A549 (cell line): ENCODE measurements around the gene CDC42. TPM values are rescaled to one million over a fixed set of nuclear protein-coding genes. Genes with fewer than 3 reads are reported as not detected.

Experiments
- ATAC-seq, 2 experiments: fragments of 200-7000 bp in 1 of 2; fragments of >200 bp in 1 of 2; cut with Nextera tagmentation in 1 of 2; cut with Tn5 transposase in 1 of 2; 3 replicates each; pipeline versions ENCODE4 v1.8.0 to v1.9.1; 2018 to 2020; ENCODE audit warnings: mild to moderate bottlenecking in 1 of 2, moderate library complexity in 1 of 2
- CTCF ChIA-PET: fragments of 300-600 bp; sonication (Branson Sonifier 250); formaldehyde crosslinking; extraction: SDS; loops from one replicate; lab custom pipeline; 2021; ENCODE audit warnings: antibody characterized with exemption, inconsistent platforms; lab: Yijun Ruan, JAX
- POLR2A ChIA-PET: fragments of 350-600 bp; formaldehyde crosslinking; extraction: SDS; loops from one replicate; lab custom pipeline; 2021; ENCODE audit warnings: antibody characterized with exemption, inconsistent platforms; lab: Yijun Ruan, JAX
- DNase-seq, 2 experiments: peaks; one replicate each; pipeline versions ENCODE4 v3.0.0 to v3.0.0-alpha.2; 2011 to 2016; ENCODE audit warnings: low read depth in 1 of 2, low spot score in 1 of 2
- FAIRE-seq: peaks from 2 replicates; lab custom pipeline; 2011; peaks lifted over from hg19 to GRCh38; lab: Jason Lieb, UNC
- H3K27ac ChIP-seq, 2 experiments: fragments of >200 bp; sonication (Bioruptor Twin); formaldehyde crosslinking; 3 replicates each; pipeline ENCODE4 v1.5.1; 2016 to 2017
- H3K4me1 ChIP-seq: fragments of >200 bp; sonication (Bioruptor Twin); formaldehyde crosslinking; 3 replicates; pipeline ENCODE4 v1.6.1; 2016
- H3K4me2 ChIP-seq: fragments of >200 bp; sonication (Bioruptor Twin); formaldehyde crosslinking; 3 replicates; pipeline ENCODE4 v1.6.1; 2016
- H3K4me3 ChIP-seq: fragments of >200 bp; sonication (Bioruptor Twin); formaldehyde crosslinking; 3 replicates; pipeline ENCODE4 v1.5.1; 2016
- H3K9me3 ChIP-seq: fragments of >200 bp; sonication (Bioruptor Twin); formaldehyde crosslinking; 3 replicates; pipeline ENCODE4 v1.6.1; 2016
- BHLHE40 ChIP-seq: IDR thresholded peaks from 2 replicates; pipeline ENCODE4 v1.6.1; 2012; ENCODE audit warnings: low read depth, low read length, inconsistent platforms
- CEBPB ChIP-seq, 2 experiments: fragments of >200 bp in 1 of 2; sonication (Bioruptor Twin) in 1 of 2; formaldehyde crosslinking in 1 of 2; IDR thresholded peaks; 2 replicates each; pipeline ENCODE4 v1.6.1; 2012 to 2016
- EHF ChIP-seq: fragments of 250-450 bp; sonication (Bioruptor Pico); IDR thresholded peaks from 2 replicates; pipeline ENCODE4 v1.5.0; 2020; ENCODE audit warnings: mild to moderate bottlenecking
- FOSB ChIP-seq: fragments of 250-450 bp; sonication (Bioruptor Pico); IDR thresholded peaks from 2 replicates; pipeline ENCODE4 v1.5.0; 2020; ENCODE audit warnings: mild to moderate bottlenecking, moderate library complexity
- FOXS1 ChIP-seq: fragments of 250-450 bp; sonication (Bioruptor Pico); IDR thresholded peaks from 2 replicates; pipeline ENCODE4 v1.5.0; 2020; ENCODE audit warnings: mild to moderate bottlenecking, moderate library complexity
- HDAC2 ChIP-seq: fragments of 200-600 bp; sonication (generic); IDR thresholded peaks from 2 replicates; pipeline ENCODE4 v1.6.1; 2016
- HEYL ChIP-seq: fragments of 250-450 bp; sonication (Bioruptor Pico); IDR thresholded peaks from 2 replicates; pipeline ENCODE4 v1.8.0; 2021; ENCODE audit warnings: mild to moderate bottlenecking, moderate library complexity
- HOXB13 ChIP-seq: fragments of 250-450 bp; sonication (Bioruptor Pico); IDR thresholded peaks from 2 replicates; pipeline ENCODE4 v1.5.0; 2020; ENCODE audit warnings: low read depth, mild to moderate bottlenecking, moderate library complexity
- HOXB5 ChIP-seq: fragments of 250-450 bp; sonication (Bioruptor Pico); IDR thresholded peaks from 2 replicates; pipeline ENCODE4 v1.5.0; 2020; ENCODE audit warnings: mild to moderate bottlenecking, moderate library complexity
- JUNB ChIP-seq: fragments of >200 bp; sonication (Bioruptor Twin); formaldehyde crosslinking; IDR thresholded peaks from 2 replicates; pipeline ENCODE4 v1.6.1; 2016
- KDM1A ChIP-seq: fragments of 200-600 bp; sonication (generic); IDR thresholded peaks from 2 replicates; pipeline ENCODE4 v1.6.1; 2016; ENCODE audit warnings: low read depth, mild to moderate bottlenecking
- KDM5A ChIP-seq: fragments of 200-600 bp; sonication (generic); IDR thresholded peaks from 2 replicates; pipeline ENCODE4 v1.6.1; 2016; ENCODE audit warnings: antibody characterized with exemption, mild to moderate bottlenecking
- MAFK ChIP-seq: fragments of 450-650 bp; IDR thresholded peaks from 2 replicates; pipeline ENCODE4 v1.6.1; 2014; ENCODE audit not compliant: partially characterized antibody
- NFE2L2 ChIP-seq: fragments of 150-350 bp; conservative IDR thresholded peaks from 2 replicates; pipeline ENCODE4 v1.6.1; 2014; ENCODE audit warnings: low read length
- POLR2AphosphoS2 ChIP-seq: conservative IDR thresholded peaks from 2 replicates; pipeline ENCODE4 v1.6.1; 2012; ENCODE audit warnings: low read length, improper control_type of control experiment, inconsistent platforms
- RARB ChIP-seq: fragments of 250-450 bp; sonication (Bioruptor Pico); IDR thresholded peaks from 2 replicates; pipeline ENCODE4 v1.8.0; 2021; ENCODE audit warnings: mild to moderate bottlenecking, moderate library complexity
- RNF2 ChIP-seq: fragments of 200-600 bp; sonication (generic); IDR thresholded peaks from 2 replicates; pipeline ENCODE4 v1.6.1; 2016; ENCODE audit warnings: low read depth, mild to moderate bottlenecking, antibody characterized with exemption, moderate library complexity, borderline replicate concordance
- TP53 ChIP-seq: fragments of 250-450 bp; sonication (Bioruptor Pico); IDR thresholded peaks from 2 replicates; pipeline ENCODE4 v1.5.0; 2021; ENCODE audit warnings: mild to moderate bottlenecking, moderate library complexity
- ZC3H11A ChIP-seq: fragments of 450-650 bp; IDR thresholded peaks from 2 replicates; pipeline ENCODE4 v1.6.1; 2014; ENCODE audit warnings: antibody characterized with exemption, mild to moderate bottlenecking
- ZFP36 ChIP-seq: fragments of 450-650 bp; IDR thresholded peaks from 2 replicates; pipeline ENCODE4 v1.6.1; 2014; ENCODE audit warnings: borderline replicate concordance; ENCODE audit not compliant: partially characterized antibody
- WGBS: methylation state at CpG from one replicate; pipeline ENCODE4 v1.1.6; 2017; ENCODE audit errors: missing lambda C conversion rate; 5-methylcytosine and 5-hydroxymethylcytosine counted together
- polyA plus RNA-seq, 4 experiments: library from polyadenylated mRNA; depleted of rRNA in 3 of 4; stranded (reverse); fragments of >200 nt; fragmentation: RNase III in 1 of 4; extraction: RNeasy Plus Mini Kit Qiagen cat#74134 plus additional on column Dnase treatment in 1 of 4; gene quantifications; 2 replicates in 3 of 4; 3 replicates in 1 of 4; pipeline ENCODE4 v1.2.3, GENCODE V29; 2011 to 2017
- TF ChIP-seq, protein P1 (sequence below): fragments of 450-650 bp; IDR thresholded peaks from 2 replicates; pipeline ENCODE4 v1.6.1; 2014; ENCODE audit warnings: antibody characterized with exemption
- TF ChIP-seq, protein P2 (sequence below): IDR thresholded peaks from 2 replicates; pipeline ENCODE4 v1.6.1; 2012
- TF ChIP-seq, protein P3 (sequence below): fragments of >200 bp; sonication (Bioruptor Twin); formaldehyde crosslinking; IDR thresholded peaks from 3 replicates; pipeline ENCODE4 v1.6.1; 2016
- TF ChIP-seq, protein P4 (sequence below): IDR thresholded peaks from 2 replicates; pipeline ENCODE4 v1.6.1; 2012; ENCODE audit warnings: low read depth, borderline replicate concordance

CDC42 gene
- polyA plus RNA-seq, 2 of the 4 experiments (the other 2 are of a cell fraction) = 155 to 212 TPM

DNA sequence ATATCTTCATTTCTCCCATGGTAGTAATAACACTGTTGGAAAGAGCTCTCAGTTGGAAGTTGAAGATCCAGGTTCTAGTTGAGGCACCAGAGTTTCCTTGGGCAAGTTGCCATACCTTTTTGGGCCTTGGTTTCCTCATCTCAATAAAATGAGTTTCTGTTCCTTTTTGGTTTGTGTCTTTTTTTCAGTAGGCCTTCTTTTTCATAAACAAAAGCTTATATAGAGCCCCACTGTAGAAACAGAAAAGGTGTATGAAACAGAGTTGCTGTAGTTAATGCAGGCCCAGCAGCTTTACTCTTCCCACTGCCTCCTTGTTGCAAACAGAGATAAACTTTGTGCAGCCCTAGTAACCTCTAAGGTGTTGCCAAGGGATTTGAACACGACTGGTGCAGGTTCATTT is 48.7 kb downstream of the CDC42 start:
- no peak for ATAC-seq
- no peaks in the 10 kb centered on the region for H3K9me3 ChIP-seq
- TF ChIP-seq, protein P1, sequence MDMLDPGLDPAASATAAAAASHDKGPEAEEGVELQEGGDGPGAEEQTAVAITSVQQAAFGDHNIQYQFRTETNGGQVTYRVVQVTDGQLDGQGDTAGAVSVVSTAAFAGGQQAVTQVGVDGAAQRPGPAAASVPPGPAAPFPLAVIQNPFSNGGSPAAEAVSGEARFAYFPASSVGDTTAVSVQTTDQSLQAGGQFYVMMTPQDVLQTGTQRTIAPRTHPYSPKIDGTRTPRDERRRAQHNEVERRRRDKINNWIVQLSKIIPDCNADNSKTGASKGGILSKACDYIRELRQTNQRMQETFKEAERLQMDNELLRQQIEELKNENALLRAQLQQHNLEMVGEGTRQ = no peak
- TF ChIP-seq KDM1A (no peak), JUNB (no peak), HDAC2 (no peak), HEYL (CRISPR knock-in tag) (no peak), NFE2L2 (no peak), MAFK (no peak), CEBPB (IDR thresholded peaks at IDR 0.05) (no peak)
- TF ChIP-seq, protein P2, sequence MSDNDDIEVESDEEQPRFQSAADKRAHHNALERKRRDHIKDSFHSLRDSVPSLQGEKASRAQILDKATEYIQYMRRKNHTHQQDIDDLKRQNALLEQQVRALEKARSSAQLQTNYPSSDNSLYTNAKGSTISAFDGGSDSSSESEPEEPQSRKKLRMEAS = no peak
- TF ChIP-seq, all 56 proteins: peak for 0
- H3K4me3 ChIP-seq = no peak overlapping the region
- no peaks in the 10 kb centered on the region for H3K4me1 ChIP-seq
- DNase-seq (no peak), FAIRE-seq (no peak)
- 67% methylated on average over 1 of the region's 1 CpG for WGBS
- no peak overlapping the region for H3K27ac ChIP-seq
- ChIA-PET POLR2A (no interaction called here), CTCF (interaction anchor here (0.6 kb wide), 2 partner anchors 316 to 512 kb away, joined by 3 to 4 read pairs; no protein-coding TSS in a partner anchor)
- no peak overlapping the region for H3K4me2 ChIP-seq

DNA sequence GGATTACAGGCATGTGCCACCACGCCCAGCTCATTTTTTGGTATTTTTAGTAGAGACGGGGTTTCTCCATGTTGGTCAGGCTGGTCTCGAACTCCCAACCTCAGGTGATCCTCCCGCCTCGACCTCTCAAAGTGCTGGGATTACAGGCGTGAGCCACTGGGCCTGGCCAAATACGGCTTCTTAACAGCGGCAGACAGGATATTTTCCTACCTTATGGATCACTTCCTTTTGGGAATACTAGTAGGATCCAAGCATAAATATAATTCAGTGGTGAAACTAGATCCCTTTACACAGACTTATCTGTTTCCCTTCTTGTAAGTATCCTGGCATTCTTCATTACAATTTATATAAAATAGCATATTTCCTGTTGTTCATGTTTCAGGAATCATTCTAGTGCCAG is 49.5 kb downstream of the CDC42 start:
- Histone ChIP-seq H3K4me2 (no peak overlapping the region), H3K9me3 (no peaks in the 10 kb centered on the region), H3K4me3 (no peak overlapping the region), H3K27ac (no peak overlapping the region), H3K4me1 (no peaks in the 10 kb centered on the region)
- ChIA-PET POLR2A (no interaction called here), CTCF (no interaction called here)
- FAIRE-seq (no peak), ATAC-seq (no peak), DNase-seq (no peak)
- 96% methylated on average over 8 of the region's 8 CpGs for whole genome bisulfite sequencing
- TF ChIP-seq RARB (CRISPR knock-in tag) = no peak
- TF ChIP-seq EHF (CRISPR knock-in tag) = no peak
- no peak for TF ChIP-seq HOXB5
- TF ChIP-seq ZFP36 = no peak
- no peak for TF ChIP-seq MAFK
- TF ChIP-seq POLR2AphosphoS2 = no peak
- no peak for TF ChIP-seq KDM1A
- TF ChIP-seq HEYL (CRISPR knock-in tag) = no peak
- TF ChIP-seq FOSB = no peak
- TF ChIP-seq BHLHE40 = no peak
- TF ChIP-seq FOXS1 (CRISPR knock-in tag) = no peak
- TF ChIP-seq HOXB13 (CRISPR knock-in tag) = no peak
- TF ChIP-seq TP53 = no peak
- TF ChIP-seq, protein P3, sequence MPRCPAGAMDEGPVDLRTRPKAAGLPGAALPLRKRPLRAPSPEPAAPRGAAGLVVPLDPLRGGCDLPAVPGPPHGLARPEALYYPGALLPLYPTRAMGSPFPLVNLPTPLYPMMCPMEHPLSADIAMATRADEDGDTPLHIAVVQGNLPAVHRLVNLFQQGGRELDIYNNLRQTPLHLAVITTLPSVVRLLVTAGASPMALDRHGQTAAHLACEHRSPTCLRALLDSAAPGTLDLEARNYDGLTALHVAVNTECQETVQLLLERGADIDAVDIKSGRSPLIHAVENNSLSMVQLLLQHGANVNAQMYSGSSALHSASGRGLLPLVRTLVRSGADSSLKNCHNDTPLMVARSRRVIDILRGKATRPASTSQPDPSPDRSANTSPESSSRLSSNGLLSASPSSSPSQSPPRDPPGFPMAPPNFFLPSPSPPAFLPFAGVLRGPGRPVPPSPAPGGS = no peak
- no peak for TF ChIP-seq KDM5A
- TF ChIP-seq, protein P4, sequence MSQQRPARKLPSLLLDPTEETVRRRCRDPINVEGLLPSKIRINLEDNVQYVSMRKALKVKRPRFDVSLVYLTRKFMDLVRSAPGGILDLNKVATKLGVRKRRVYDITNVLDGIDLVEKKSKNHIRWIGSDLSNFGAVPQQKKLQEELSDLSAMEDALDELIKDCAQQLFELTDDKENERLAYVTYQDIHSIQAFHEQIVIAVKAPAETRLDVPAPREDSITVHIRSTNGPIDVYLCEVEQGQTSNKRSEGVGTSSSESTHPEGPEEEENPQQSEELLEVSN = no peak
- TF ChIP-seq, protein P1 = no peak
- TF ChIP-seq ZC3H11A = no peak

DNA sequence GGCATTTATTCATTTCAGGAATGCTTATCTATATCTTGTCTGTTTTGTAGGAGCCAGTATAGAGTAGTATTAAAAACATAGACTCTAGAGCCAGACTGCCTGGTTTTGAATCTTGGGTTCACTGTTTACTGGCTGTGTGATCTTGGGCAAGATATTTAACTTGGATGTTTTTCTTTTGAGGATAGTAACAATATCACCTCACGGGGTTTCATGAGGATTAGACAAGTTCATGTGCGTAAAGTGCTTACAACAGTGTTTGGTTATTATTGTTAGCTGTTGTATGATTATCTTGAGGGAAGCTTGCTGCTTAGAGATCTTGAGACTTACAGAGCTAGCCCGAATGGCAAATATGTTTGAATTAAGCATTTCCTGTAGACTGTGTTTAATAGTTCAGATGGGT is 50.2 kb downstream of the CDC42 start:
- H3K4me1 ChIP-seq = no peaks in the 10 kb centered on the region
- no peak for ATAC-seq
- no peak for DNase-seq
- CTCF ChIA-PET = interaction anchor here (1.4 kb wide), 1 partner anchor 314 kb away, joined by 6 read pairs; no protein-coding TSS in a partner anchor
- POLR2A ChIA-PET = no interaction called here
- no peak overlapping the region for H3K4me3 ChIP-seq
- TF ChIP-seq RNF2 (no peak), HEYL (CRISPR knock-in tag) (no peak), FOSB (no peak)
- no peak for FAIRE-seq
- no peak overlapping the region for H3K4me2 ChIP-seq
- H3K9me3 ChIP-seq = no peaks in the 10 kb centered on the region
- no peak overlapping the region for H3K27ac ChIP-seq
- WGBS = 96% methylated on average over 3 of the region's 3 CpGs
